Kidney epithelial cell (primary cell): ENCODE results near the gene STMND1. TPM values are rescaled to one million over a fixed set of nuclear protein-coding genes. Genes with fewer than 3 reads are reported as not detected.

Experiments used
- DNase-seq: peaks from one replicate; pipeline ENCODE4 v3.0.0-alpha.2; 2010; ENCODE audit warnings: low read depth
- H3K27me3 ChIP-seq: 2 replicates; pipeline ENCODE4 v1.6.0; 2011; ENCODE audit warnings: low read length; ENCODE audit not compliant: control insufficient read depth, insufficient read depth
- H3K36me3 ChIP-seq: 2 replicates; pipeline ENCODE4 v1.5.1; 2011; ENCODE audit warnings: low read length; ENCODE audit not compliant: control insufficient read depth, insufficient read depth
- H3K4me3 ChIP-seq: 2 replicates; pipeline ENCODE4 v1.5.1; 2011; ENCODE audit warnings: low read depth, mild to moderate bottlenecking, control low read depth, low read length
- CTCF ChIP-seq: IDR thresholded peaks from 2 replicates; pipeline ENCODE4 v1.5.1; 2011; ENCODE audit warnings: mild to moderate bottlenecking, moderate library complexity, low read length, control low read depth, inconsistent platforms; ENCODE audit not compliant: insufficient read depth, poor library complexity, severe bottlenecking
- total RNA-seq: library from RNA; depleted of rRNA; stranded (reverse); fragments of >200 nt; gene quantifications from 2 replicates; pipeline ENCODE4 v1.2.3, GENCODE V29; 2015

STMND1 gene
- total RNA-seq, 1 donor from 2014 or later = not detected

- DNase-seq = peak; percentile 48
- no peak overlapping the region for H3K4me3 ChIP-seq
- H3K27me3 ChIP-seq = no peaks in the 10 kb centered on the region
- H3K36me3 ChIP-seq = no peaks in the 10 kb centered on the region
- peak; percentile 68 for TF ChIP-seq CTCF
Observed at GRCh38 chr6:17156112-17156921, 54.5 kb downstream of the STMND1 start.

- DNase-seq = no peak
- H3K27me3 ChIP-seq = peaks cover 2% of the 10 kb centered on the region
- TF ChIP-seq CTCF = no peak
- no peaks in the 10 kb centered on the region for H3K36me3 ChIP-seq
- H3K4me3 ChIP-seq = no peak overlapping the region
Observed at GRCh38 chr6:17156966-17157365, 55.1 kb downstream of the STMND1 start.

- no peak for TF ChIP-seq CTCF
- no peak for DNase-seq
- no peak overlapping the region for H3K4me3 ChIP-seq
Observed at GRCh38 chr6:17157617-17158016, 55.8 kb downstream of the STMND1 start.

GRCh38 chr6:17159240-17159639, 57.4 kb downstream of the STMND1 start:
- H3K36me3 ChIP-seq = no peaks in the 10 kb centered on the region
- no peak for TF ChIP-seq CTCF
- no peak for DNase-seq
- peaks cover 2% of the 10 kb centered on the region for H3K27me3 ChIP-seq
- H3K4me3 ChIP-seq = no peak overlapping the region

More at GRCh38 chr6:17157617-17158016, 55.8 kb downstream of the STMND1 start:
- Histone ChIP-seq H3K36me3 (no peaks in the 10 kb centered on the region), H3K27me3 (peaks cover 2% of the 10 kb centered on the region)

GRCh38 chr6:17161076-17161475, 59.2 kb downstream of the STMND1 start:
- no peak for DNase-seq
- Histone ChIP-seq H3K27me3 (peaks cover 2% of the 10 kb centered on the region), H3K36me3 (no peaks in the 10 kb centered on the region), H3K4me3 (no peak overlapping the region)
- TF ChIP-seq CTCF = no peak

GRCh38 chr6:17165383-17165782, 63.5 kb downstream of the STMND1 start:
- peaks cover 2% of the 10 kb centered on the region for H3K27me3 ChIP-seq
- no peaks in the 10 kb centered on the region for H3K36me3 ChIP-seq
- no peak for DNase-seq
- TF ChIP-seq CTCF = no peak
- H3K4me3 ChIP-seq = no peak overlapping the region
